Measurements from ENCODE around the gene UBE2QL1. TPM values are rescaled to one million over a fixed set of nuclear protein-coding genes. Genes with fewer than 3 reads are reported as not detected.

Gene UBE2QL1
- total and polyA plus RNA-seq, 4 donors: 0.02 to 0.51 (median 0.09) TPM

GRCh38 chr5:6402939-6403338 lies 45.7 kb upstream of the UBE2QL1 start:
- Histone ChIP-seq H3K4me3 (no peak overlapping the region), H3K36me3 (ENCODE audit: control insufficient read depth in 4 of 4, insufficient read depth in 4 of 4, low read length in 4 of 4) (no peaks in the 10 kb centered on the region), H3K27me3 (ENCODE audit: control insufficient read depth in 3 of 3, insufficient read depth in 3 of 3, low read length in 2 of 3) (peaks cover 0 to 3% (median 3%) of the 10 kb centered on the region in 3 donors), H3K9ac (ENCODE audit: insufficient read depth in 1 of 2, low read length in 2 of 2) (no peak overlapping the region), H3K4me1 (ENCODE audit: control insufficient read depth in 5 of 5, insufficient read depth in 5 of 5, low read length in 5 of 5) (peaks cover 0 to 1% (median 0%) of the 10 kb centered on the region in 5 donors), H3K9me3 (ENCODE audit: control insufficient read depth in 4 of 4, insufficient read depth in 3 of 4, low read length in 3 of 4) (peaks cover 0 to 2% (median 0%) of the 10 kb centered on the region in 4 donors), H3K27ac (ENCODE audit: low read depth in 1 of 2, low read length in 1 of 2) (no peak overlapping the region)
- TF ChIP-seq CTCF (IDR thresholded peaks at IDR 0.05; ENCODE audit: control extremely low read depth, extremely low read depth): no peak
- 62 to 69% methylated on average over 6 of the region's 6 CpGs for WGBS, 2 donors
- DNase-seq (no peak), ATAC-seq (ENCODE audit: insufficient read depth, low FRiP score) (no peak)

- WGBS, 2 donors: 84 to 88% methylated on average over 4 of the region's 4 CpGs
Measured at GRCh38 chr5:6403416-6403815, 45.2 kb upstream of the UBE2QL1 start.

GRCh38 chr5:6404129-6404528 lies 44.5 kb upstream of the UBE2QL1 start:
- H3K36me3 ChIP-seq (ENCODE audit: control insufficient read depth in 4 of 4, insufficient read depth in 4 of 4, low read length in 4 of 4): no peaks in the 10 kb centered on the region
- H3K9me3 ChIP-seq (ENCODE audit: control insufficient read depth in 4 of 4, insufficient read depth in 3 of 4, low read length in 3 of 4): peaks cover 0 to 3% (median 0%) of the 10 kb centered on the region in 4 donors
- peaks cover 0 to 1% (median 0%) of the 10 kb centered on the region in 5 donors for H3K4me1 ChIP-seq (ENCODE audit: control insufficient read depth in 5 of 5, insufficient read depth in 5 of 5, low read length in 5 of 5)
- no peak overlapping the region for H3K4me3 ChIP-seq
- no peak overlapping the region for H3K27ac ChIP-seq (ENCODE audit: low read depth in 1 of 2, low read length in 1 of 2)
- no peak for TF ChIP-seq CTCF (IDR thresholded peaks at IDR 0.05; ENCODE audit: control extremely low read depth, extremely low read depth)
- no peak for ATAC-seq (ENCODE audit: insufficient read depth, low FRiP score)
- 87 to 88% methylated on average over 4 of the region's 4 CpGs for WGBS, 2 donors
- DNase-seq: no peak
- H3K27me3 ChIP-seq (ENCODE audit: control insufficient read depth in 3 of 3, insufficient read depth in 3 of 3, low read length in 2 of 3): peaks cover 0 to 3% (median 3%) of the 10 kb centered on the region in 3 donors
- H3K9ac ChIP-seq (ENCODE audit: insufficient read depth in 1 of 2, low read length in 2 of 2): no peak overlapping the region

More at GRCh38 chr5:6403416-6403815, 45.2 kb upstream of the UBE2QL1 start:
- H3K9ac ChIP-seq (ENCODE audit: insufficient read depth in 1 of 2, low read length in 2 of 2): no peak overlapping the region
- H3K27me3 ChIP-seq (ENCODE audit: control insufficient read depth in 3 of 3, insufficient read depth in 3 of 3, low read length in 2 of 3): peaks cover 0 to 3% (median 3%) of the 10 kb centered on the region in 3 donors
- no peak overlapping the region for H3K4me3 ChIP-seq
- no peak for TF ChIP-seq CTCF (IDR thresholded peaks at IDR 0.05; ENCODE audit: control extremely low read depth, extremely low read depth)
- DNase-seq: no peak
- H3K4me1 ChIP-seq (ENCODE audit: control insufficient read depth in 5 of 5, insufficient read depth in 5 of 5, low read length in 5 of 5): peaks cover 0 to 1% (median 0%) of the 10 kb centered on the region in 5 donors
- no peak for ATAC-seq (ENCODE audit: insufficient read depth, low FRiP score)
- no peaks in the 10 kb centered on the region for H3K36me3 ChIP-seq (ENCODE audit: control insufficient read depth in 4 of 4, insufficient read depth in 4 of 4, low read length in 4 of 4)
- no peak overlapping the region for H3K27ac ChIP-seq (ENCODE audit: low read depth in 1 of 2, low read length in 1 of 2)
- H3K9me3 ChIP-seq (ENCODE audit: control insufficient read depth in 4 of 4, insufficient read depth in 3 of 4, low read length in 3 of 4): peaks cover 0 to 2% (median 0%) of the 10 kb centered on the region in 4 donors

GRCh38 chr5:6405591-6405990 lies 43.1 kb upstream of the UBE2QL1 start:
- no peak overlapping the region for H3K9ac ChIP-seq (ENCODE audit: insufficient read depth in 1 of 2, low read length in 2 of 2)
- 84 to 85% methylated on average over 4 of the region's 4 CpGs for WGBS, 2 donors
- H3K4me1 ChIP-seq (ENCODE audit: control insufficient read depth in 5 of 5, insufficient read depth in 5 of 5, low read length in 5 of 5): peaks cover 0 to 1% (median 0%) of the 10 kb centered on the region in 5 donors
- H3K9me3 ChIP-seq (ENCODE audit: control insufficient read depth in 4 of 4, insufficient read depth in 3 of 4, low read length in 3 of 4): peaks cover 0 to 3% (median 0%) of the 10 kb centered on the region in 4 donors
- no peaks in the 10 kb centered on the region for H3K36me3 ChIP-seq (ENCODE audit: control insufficient read depth in 4 of 4, insufficient read depth in 4 of 4, low read length in 4 of 4)
- no peak for DNase-seq
- peaks cover 0 to 3% (median 3%) of the 10 kb centered on the region in 3 donors for H3K27me3 ChIP-seq (ENCODE audit: control insufficient read depth in 3 of 3, insufficient read depth in 3 of 3, low read length in 2 of 3)
- H3K4me3 ChIP-seq: no peak overlapping the region
- TF ChIP-seq CTCF (IDR thresholded peaks at IDR 0.05; ENCODE audit: control extremely low read depth, extremely low read depth): no peak
- ATAC-seq (ENCODE audit: insufficient read depth, low FRiP score): no peak
- H3K27ac ChIP-seq (ENCODE audit: low read depth in 1 of 2, low read length in 1 of 2): no peak overlapping the region
